SK-N-SH (cell line): ENCODE results near the gene RICTOR. TPM values are rescaled to one million over a fixed set of nuclear protein-coding genes. Genes with fewer than 3 reads are reported as not detected.

Experiments used
- CTCF ChIA-PET: fragments of 300-600, 350-600 bp; formaldehyde crosslinking; extraction: SDS; loops from one replicate; lab custom pipeline; 2021; lab: Yijun Ruan, JAX
- POLR2A ChIA-PET: fragments of 350-600 bp; sonication (Branson Sonifier 250); formaldehyde crosslinking; extraction: SDS; loops from one replicate; lab custom pipeline; 2020; ENCODE audit warnings: antibody characterized with exemption, inconsistent platforms; lab: Yijun Ruan, JAX
- DNase-seq: peaks from one replicate; pipeline ENCODE4 v3.0.0; 2012
- H2AFZ ChIP-seq: fragments of 200-600 bp; sonication (generic); 2 replicates; pipeline ENCODE4 v1.8.1; 2016; ENCODE audit warnings: antibody characterized with exemption, mild to moderate bottlenecking, low read depth
- H3F3A ChIP-seq: fragments of 200-600 bp; sonication (generic); replicated peaks from 2 replicates; pipeline ENCODE3; 2016; ENCODE audit warnings: antibody characterized with exemption, mild to moderate bottlenecking; ENCODE audit not compliant: insufficient read depth
- H3K27ac ChIP-seq, 2 experiments: fragments of 200-500 bp in 1 of 2; fragments of 200-600 bp in 1 of 2; sonication (Bioruptor generic) in 1 of 2; sonication (generic), shearing (Covaris generic) in 1 of 2; 2 replicates each; pipeline versions ENCODE4 v1.5.1 to v1.6.1; 2014 to 2016; ENCODE audit warnings: low read depth in 2 of 2, inconsistent platforms in 1 of 2, low read length in 1 of 2, mild to moderate bottlenecking in 1 of 2, mixed read lengths in 1 of 2
- H3K27me3 ChIP-seq: fragments of 200-600 bp; sonication (generic), shearing (Covaris generic); 2 replicates; pipeline ENCODE4 v1.6.1; 2016; ENCODE audit warnings: mixed run types; ENCODE audit not compliant: insufficient read depth
- H3K36me3 ChIP-seq, 2 experiments: fragments of 200-500 bp in 1 of 2; fragments of 200-600 bp in 1 of 2; sonication (Bioruptor generic) in 1 of 2; sonication (generic) in 1 of 2; replicated peaks in 1 of 2; 2 replicates each; pipeline versions ENCODE3 to v1.5.1; 2014 to 2016; ENCODE audit warnings: low read length in 1 of 2, mild to moderate bottlenecking in 1 of 2; ENCODE audit not compliant: insufficient read depth in 2 of 2, control insufficient read depth in 1 of 2
- H3K4me1 ChIP-seq, 2 experiments: fragments of 200-500 bp in 1 of 2; fragments of 200-600 bp in 1 of 2; sonication (Bioruptor generic) in 1 of 2; sonication (generic), shearing (Covaris generic) in 1 of 2; 2 replicates each; pipeline versions ENCODE4 v1.5.1 to v1.6.1; 2014 to 2016; ENCODE audit warnings: low read depth in 1 of 2, low read length in 1 of 2, mixed run types in 1 of 2; ENCODE audit not compliant: insufficient read depth in 2 of 2, control insufficient read depth in 1 of 2
- H3K4me2 ChIP-seq: fragments of 200-600 bp; sonication (generic), shearing (Covaris generic); 2 replicates; pipeline ENCODE4 v1.6.1; 2017; ENCODE audit warnings: mixed run types
- H3K4me3 ChIP-seq, 2 experiments: fragments of 200-500 bp in 1 of 2; fragments of 200-600 bp in 1 of 2; sonication (Bioruptor generic) in 1 of 2; sonication (generic), shearing (Covaris generic) in 1 of 2; 2 replicates each; pipeline versions ENCODE4 v1.5.1 to v1.8.1; 2014 to 2016; ENCODE audit warnings: low read depth in 2 of 2, inconsistent platforms in 1 of 2, low read length in 1 of 2, mild to moderate bottlenecking in 1 of 2, mixed read lengths in 1 of 2, moderate library complexity in 1 of 2
- H3K79me2 ChIP-seq: fragments of 200-600 bp; sonication (generic); 2 replicates; pipeline ENCODE4 v1.8.1; 2017; ENCODE audit warnings: mild to moderate bottlenecking; ENCODE audit not compliant: insufficient read depth
- H3K9ac ChIP-seq: fragments of 200-600 bp; sonication (generic); 2 replicates; pipeline ENCODE4 v1.6.1; 2017; ENCODE audit warnings: mixed run types
- H3K9me2 ChIP-seq: fragments of 200-600 bp; sonication (generic); 2 replicates; pipeline ENCODE4 v1.6.1; 2017; ENCODE audit warnings: mixed run types
- H3K9me3 ChIP-seq: fragments of 200-600 bp; sonication (generic); 2 replicates; pipeline ENCODE4 v1.6.1; 2017; ENCODE audit warnings: mixed run types, mild to moderate bottlenecking, moderate library complexity
- H4K20me1 ChIP-seq: fragments of 200-600 bp; sonication (generic); 2 replicates; pipeline ENCODE4 v1.6.1; 2017; ENCODE audit warnings: mild to moderate bottlenecking, mixed run types; ENCODE audit not compliant: insufficient read depth
- EZH2phosphoT487 ChIP-seq: fragments of 200-600 bp; sonication (generic); IDR thresholded peaks from 2 replicates; pipeline ENCODE4 v1.6.1; 2017; ENCODE audit warnings: low read depth, mixed run types, mild to moderate bottlenecking, antibody characterized with exemption, moderate library complexity, borderline replicate concordance
- FOSL2 ChIP-seq: IDR thresholded peaks from 2 replicates; pipeline ENCODE4 v1.4.0; 2012; ENCODE audit warnings: low read depth, mild to moderate bottlenecking, moderate library complexity, borderline replicate concordance
- FOXJ3 ChIP-seq: sonication (generic); formaldehyde crosslinking; IDR thresholded peaks from 2 replicates; pipeline ENCODE4 v1.5.1; 2020; ENCODE audit warnings: mild to moderate bottlenecking, missing genetic modification reagents
- FOXM1 ChIP-seq: IDR thresholded peaks from 2 replicates; pipeline ENCODE4 v1.4.0; 2012; ENCODE audit warnings: low read depth, mild to moderate bottlenecking
- GABPA ChIP-seq: IDR thresholded peaks from 2 replicates; pipeline ENCODE4 v1.4.0; 2012; ENCODE audit warnings: low read depth, mild to moderate bottlenecking
- GATA2 ChIP-seq: sonication (generic); formaldehyde crosslinking; IDR thresholded peaks from 2 replicates; pipeline ENCODE4 v1.5.0; 2020; ENCODE audit warnings: mild to moderate bottlenecking, missing genetic modification reagents
- MEF2A ChIP-seq: IDR thresholded peaks from 2 replicates; pipeline ENCODE4 v1.4.0; 2012; ENCODE audit warnings: low read depth, borderline replicate concordance
- NFIC ChIP-seq: IDR thresholded peaks from 2 replicates; pipeline ENCODE4 v1.4.0; 2012; ENCODE audit warnings: borderline replicate concordance
- NRF1 ChIP-seq: IDR thresholded peaks from 2 replicates; pipeline ENCODE4 v1.6.1; 2012; ENCODE audit warnings: low read depth, mild to moderate bottlenecking, low read length
- POLR2AphosphoS5 ChIP-seq: IDR thresholded peaks from 2 replicates; pipeline ENCODE4 v1.6.1; 2012; ENCODE audit warnings: low read depth, low read length
- RFX5 ChIP-seq: IDR thresholded peaks from 2 replicates; pipeline ENCODE4 v1.6.1; 2012; ENCODE audit warnings: mild to moderate bottlenecking, improper control_type of control experiment, low read length
- SIN3A ChIP-seq: IDR thresholded peaks from 2 replicates; pipeline ENCODE4 v1.6.1; 2012; ENCODE audit warnings: low read depth, mild to moderate bottlenecking, low read length, moderate library complexity, borderline replicate concordance
- SMC3 ChIP-seq: IDR thresholded peaks from 2 replicates; pipeline ENCODE4 v1.6.1; 2012; ENCODE audit warnings: low read depth, low read length, improper control_type of control experiment
- YY1 ChIP-seq: IDR thresholded peaks from 2 replicates; pipeline ENCODE4 v1.4.0; 2012; ENCODE audit warnings: low read depth, mild to moderate bottlenecking
- WGBS: methylation state at CpG from one replicate; pipeline ENCODE4 v1.1.6; 2017; ENCODE audit warnings: low lambda C conversion rate; 5-methylcytosine and 5-hydroxymethylcytosine counted together
- polyA plus RNA-seq, 3 experiments: library from polyadenylated mRNA; depleted of rRNA; stranded (reverse); fragments of >200 nt; gene quantifications; 2 replicates each; pipeline ENCODE4 v1.2.3, GENCODE V29; 2012
- TF ChIP-seq, protein P1 (sequence below): IDR thresholded peaks from 2 replicates; pipeline ENCODE4 v1.4.0; 2012; ENCODE audit warnings: low read depth, borderline replicate concordance
- TF ChIP-seq, protein P2 (sequence below): IDR thresholded peaks from 2 replicates; pipeline ENCODE4 v1.4.0; 2012; ENCODE audit warnings: low read depth
- TF ChIP-seq, protein P3 (sequence below): IDR thresholded peaks from 2 replicates; pipeline ENCODE4 v1.4.0; 2012; ENCODE audit warnings: low read depth, borderline replicate concordance
- TF ChIP-seq, protein P4 (sequence below): IDR thresholded peaks from 2 replicates; pipeline ENCODE4 v1.6.1; 2012; ENCODE audit warnings: mild to moderate bottlenecking, low read depth, low read length, moderate library complexity
- TF ChIP-seq, protein P5 (sequence below): fragments of 150-350 bp; IDR thresholded peaks from 2 replicates; pipeline ENCODE4 v1.6.1; 2016; ENCODE audit warnings: mild to moderate bottlenecking, low read depth, low read length
- TF ChIP-seq, protein P6 (sequence below): fragments of 150-350 bp; IDR thresholded peaks from 2 replicates; pipeline ENCODE4 v1.6.1; 2017; ENCODE audit warnings: antibody characterized with exemption, low read length, low read depth, borderline replicate concordance

RICTOR gene
- polyA plus RNA-seq, 1 of the 3 experiments (the other 2 are of a cell fraction) = 1.6 TPM

DNA sequence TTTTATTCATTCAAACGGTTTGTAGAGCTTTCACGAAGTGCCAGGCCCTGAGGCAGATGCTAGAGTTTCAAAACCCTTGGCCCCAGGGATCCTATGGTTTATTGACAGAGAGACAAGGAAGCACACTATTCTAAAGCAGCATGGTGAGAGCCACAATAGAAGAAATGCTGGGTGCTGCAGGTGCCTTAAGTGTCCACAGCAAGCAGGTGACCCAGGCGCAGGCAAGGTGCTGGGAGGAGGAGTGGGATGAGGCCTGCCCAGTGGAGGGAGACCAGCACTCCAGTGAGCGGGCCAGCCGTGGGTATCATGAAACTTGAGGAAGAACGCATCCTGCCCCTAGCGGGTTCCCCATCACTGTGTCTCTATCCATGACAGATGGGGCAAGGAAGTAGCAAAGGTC lies 157.4 kb downstream of the RICTOR start:
- H3K4me1 ChIP-seq = no peaks in the 10 kb centered on the region
- H3K4me2 ChIP-seq = no peak overlapping the region
- no peaks in the 10 kb centered on the region for H3K9me2 ChIP-seq
- CTCF ChIA-PET = interaction anchor here (1.0 kb wide), 1 partner anchor 496 kb away, joined by 3 read pairs; no protein-coding TSS in a partner anchor
- H4K20me1 ChIP-seq = no peaks in the 10 kb centered on the region
- no peak for DNase-seq
- no peak overlapping the region for H2AFZ ChIP-seq
- POLR2A ChIA-PET = no interaction called here
- peaks cover 4% of the 10 kb centered on the region for H3F3A ChIP-seq
- H3K4me3 ChIP-seq = no peak overlapping the region
- no peaks in the 10 kb centered on the region for H3K79me2 ChIP-seq
- H3K27ac ChIP-seq = no peak overlapping the region
- H3K36me3 ChIP-seq = peaks cover 22 to 35% of the 10 kb centered on the region in 2 experiments
- 73% methylated on average over 7 of the region's 7 CpGs for WGBS
- no peaks in the 10 kb centered on the region for H3K27me3 ChIP-seq
- no peaks in the 10 kb centered on the region for H3K9me3 ChIP-seq
- TF ChIP-seq GABPA (no peak), FOXJ3 (CRISPR knock-in tag) (no peak), FOSL2 (no peak), NFIC (no peak), YY1 (no peak), SIN3A (no peak), NRF1 (no peak), FOXM1 (no peak), POLR2AphosphoS5 (no peak), MEF2A (no peak)
- TF ChIP-seq, protein P1, sequence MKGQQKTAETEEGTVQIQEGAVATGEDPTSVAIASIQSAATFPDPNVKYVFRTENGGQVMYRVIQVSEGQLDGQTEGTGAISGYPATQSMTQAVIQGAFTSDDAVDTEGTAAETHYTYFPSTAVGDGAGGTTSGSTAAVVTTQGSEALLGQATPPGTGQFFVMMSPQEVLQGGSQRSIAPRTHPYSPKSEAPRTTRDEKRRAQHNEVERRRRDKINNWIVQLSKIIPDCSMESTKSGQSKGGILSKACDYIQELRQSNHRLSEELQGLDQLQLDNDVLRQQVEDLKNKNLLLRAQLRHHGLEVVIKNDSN = no peak
- TF ChIP-seq, protein P2, sequence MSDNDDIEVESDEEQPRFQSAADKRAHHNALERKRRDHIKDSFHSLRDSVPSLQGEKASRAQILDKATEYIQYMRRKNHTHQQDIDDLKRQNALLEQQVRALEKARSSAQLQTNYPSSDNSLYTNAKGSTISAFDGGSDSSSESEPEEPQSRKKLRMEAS = no peak
- H3K9ac ChIP-seq = no peak overlapping the region

DNA sequence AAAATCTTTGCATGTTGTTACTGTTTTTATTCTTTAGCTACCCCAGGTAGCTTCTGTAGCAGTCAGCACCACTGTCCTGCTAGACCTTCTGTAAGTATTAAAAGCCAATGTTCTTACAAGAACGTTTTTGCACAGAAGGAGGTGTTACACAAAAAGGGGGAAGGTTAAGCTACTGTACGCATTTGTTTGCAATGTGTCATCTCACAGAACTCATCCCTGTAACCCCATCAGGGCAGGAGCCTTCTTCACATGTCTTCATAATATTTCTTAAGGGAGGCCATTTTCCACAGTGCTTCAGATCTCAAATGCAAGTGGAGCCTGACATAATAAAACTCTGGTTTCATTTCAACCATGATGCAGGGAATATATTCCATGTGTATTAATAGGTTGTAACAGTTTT lies 160.5 kb downstream of the RICTOR start:
- Histone ChIP-seq H3K9ac (no peak overlapping the region), H3K36me3 (peaks cover 14 to 16% of the 10 kb centered on the region in 2 experiments), H3K4me3 (no peak overlapping the region), H3K79me2 (no peaks in the 10 kb centered on the region), H3K4me1 (no peaks in the 10 kb centered on the region), H3K9me2 (no peaks in the 10 kb centered on the region), H3F3A (no peaks in the 10 kb centered on the region), H3K4me2 (no peak overlapping the region), H4K20me1 (no peaks in the 10 kb centered on the region), H3K9me3 (no peaks in the 10 kb centered on the region), H3K27me3 (no peaks in the 10 kb centered on the region), H2AFZ (no peak overlapping the region), H3K27ac (no peak overlapping the region)
- WGBS = 56% methylated on average over 2 of the region's 2 CpGs
- ChIA-PET POLR2A (no interaction called here), CTCF (interaction anchor here (1.0 to 2.0 kb wide), 3 partner anchors 9 to 472 kb away, joined by 3 to 6 read pairs (median 3); no protein-coding TSS in a partner anchor)
- no peak for DNase-seq
- no peak for TF ChIP-seq NFIC
- no peak for TF ChIP-seq EZH2phosphoT487
- TF ChIP-seq GATA2 = no peak
- TF ChIP-seq FOXM1 = no peak
- TF ChIP-seq, protein P3, sequence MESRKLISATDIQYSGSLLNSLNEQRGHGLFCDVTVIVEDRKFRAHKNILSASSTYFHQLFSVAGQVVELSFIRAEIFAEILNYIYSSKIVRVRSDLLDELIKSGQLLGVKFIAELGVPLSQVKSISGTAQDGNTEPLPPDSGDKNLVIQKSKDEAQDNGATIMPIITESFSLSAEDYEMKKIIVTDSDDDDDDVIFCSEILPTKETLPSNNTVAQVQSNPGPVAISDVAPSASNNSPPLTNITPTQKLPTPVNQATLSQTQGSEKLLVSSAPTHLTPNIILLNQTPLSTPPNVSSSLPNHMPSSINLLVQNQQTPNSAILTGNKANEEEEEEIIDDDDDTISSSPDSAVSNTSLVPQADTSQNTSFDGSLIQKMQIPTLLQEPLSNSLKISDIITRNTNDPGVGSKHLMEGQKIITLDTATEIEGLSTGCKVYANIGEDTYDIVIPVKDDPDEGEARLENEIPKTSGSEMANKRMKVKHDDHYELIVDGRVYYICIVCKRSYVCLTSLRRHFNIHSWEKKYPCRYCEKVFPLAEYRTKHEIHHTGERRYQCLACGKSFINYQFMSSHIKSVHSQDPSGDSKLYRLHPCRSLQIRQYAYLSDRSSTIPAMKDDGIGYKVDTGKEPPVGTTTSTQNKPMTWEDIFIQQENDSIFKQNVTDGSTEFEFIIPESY = no peak
- no peak for TF ChIP-seq SMC3
- TF ChIP-seq, protein P4, sequence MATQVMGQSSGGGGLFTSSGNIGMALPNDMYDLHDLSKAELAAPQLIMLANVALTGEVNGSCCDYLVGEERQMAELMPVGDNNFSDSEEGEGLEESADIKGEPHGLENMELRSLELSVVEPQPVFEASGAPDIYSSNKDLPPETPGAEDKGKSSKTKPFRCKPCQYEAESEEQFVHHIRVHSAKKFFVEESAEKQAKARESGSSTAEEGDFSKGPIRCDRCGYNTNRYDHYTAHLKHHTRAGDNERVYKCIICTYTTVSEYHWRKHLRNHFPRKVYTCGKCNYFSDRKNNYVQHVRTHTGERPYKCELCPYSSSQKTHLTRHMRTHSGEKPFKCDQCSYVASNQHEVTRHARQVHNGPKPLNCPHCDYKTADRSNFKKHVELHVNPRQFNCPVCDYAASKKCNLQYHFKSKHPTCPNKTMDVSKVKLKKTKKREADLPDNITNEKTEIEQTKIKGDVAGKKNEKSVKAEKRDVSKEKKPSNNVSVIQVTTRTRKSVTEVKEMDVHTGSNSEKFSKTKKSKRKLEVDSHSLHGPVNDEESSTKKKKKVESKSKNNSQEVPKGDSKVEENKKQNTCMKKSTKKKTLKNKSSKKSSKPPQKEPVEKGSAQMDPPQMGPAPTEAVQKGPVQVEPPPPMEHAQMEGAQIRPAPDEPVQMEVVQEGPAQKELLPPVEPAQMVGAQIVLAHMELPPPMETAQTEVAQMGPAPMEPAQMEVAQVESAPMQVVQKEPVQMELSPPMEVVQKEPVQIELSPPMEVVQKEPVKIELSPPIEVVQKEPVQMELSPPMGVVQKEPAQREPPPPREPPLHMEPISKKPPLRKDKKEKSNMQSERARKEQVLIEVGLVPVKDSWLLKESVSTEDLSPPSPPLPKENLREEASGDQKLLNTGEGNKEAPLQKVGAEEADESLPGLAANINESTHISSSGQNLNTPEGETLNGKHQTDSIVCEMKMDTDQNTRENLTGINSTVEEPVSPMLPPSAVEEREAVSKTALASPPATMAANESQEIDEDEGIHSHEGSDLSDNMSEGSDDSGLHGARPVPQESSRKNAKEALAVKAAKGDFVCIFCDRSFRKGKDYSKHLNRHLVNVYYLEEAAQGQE = no peak
- no peak for TF ChIP-seq RFX5
- no peak for TF ChIP-seq FOXJ3 (CRISPR knock-in tag)
- TF ChIP-seq, protein P5, sequence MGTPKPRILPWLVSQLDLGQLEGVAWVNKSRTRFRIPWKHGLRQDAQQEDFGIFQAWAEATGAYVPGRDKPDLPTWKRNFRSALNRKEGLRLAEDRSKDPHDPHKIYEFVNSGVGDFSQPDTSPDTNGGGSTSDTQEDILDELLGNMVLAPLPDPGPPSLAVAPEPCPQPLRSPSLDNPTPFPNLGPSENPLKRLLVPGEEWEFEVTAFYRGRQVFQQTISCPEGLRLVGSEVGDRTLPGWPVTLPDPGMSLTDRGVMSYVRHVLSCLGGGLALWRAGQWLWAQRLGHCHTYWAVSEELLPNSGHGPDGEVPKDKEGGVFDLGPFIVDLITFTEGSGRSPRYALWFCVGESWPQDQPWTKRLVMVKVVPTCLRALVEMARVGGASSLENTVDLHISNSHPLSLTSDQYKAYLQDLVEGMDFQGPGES = no peak
- TF ChIP-seq, protein P6, sequence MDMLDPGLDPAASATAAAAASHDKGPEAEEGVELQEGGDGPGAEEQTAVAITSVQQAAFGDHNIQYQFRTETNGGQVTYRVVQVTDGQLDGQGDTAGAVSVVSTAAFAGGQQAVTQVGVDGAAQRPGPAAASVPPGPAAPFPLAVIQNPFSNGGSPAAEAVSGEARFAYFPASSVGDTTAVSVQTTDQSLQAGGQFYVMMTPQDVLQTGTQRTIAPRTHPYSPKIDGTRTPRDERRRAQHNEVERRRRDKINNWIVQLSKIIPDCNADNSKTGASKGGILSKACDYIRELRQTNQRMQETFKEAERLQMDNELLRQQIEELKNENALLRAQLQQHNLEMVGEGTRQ = no peak
